ENCODE measurements around the gene SKAP1.

DNA sequence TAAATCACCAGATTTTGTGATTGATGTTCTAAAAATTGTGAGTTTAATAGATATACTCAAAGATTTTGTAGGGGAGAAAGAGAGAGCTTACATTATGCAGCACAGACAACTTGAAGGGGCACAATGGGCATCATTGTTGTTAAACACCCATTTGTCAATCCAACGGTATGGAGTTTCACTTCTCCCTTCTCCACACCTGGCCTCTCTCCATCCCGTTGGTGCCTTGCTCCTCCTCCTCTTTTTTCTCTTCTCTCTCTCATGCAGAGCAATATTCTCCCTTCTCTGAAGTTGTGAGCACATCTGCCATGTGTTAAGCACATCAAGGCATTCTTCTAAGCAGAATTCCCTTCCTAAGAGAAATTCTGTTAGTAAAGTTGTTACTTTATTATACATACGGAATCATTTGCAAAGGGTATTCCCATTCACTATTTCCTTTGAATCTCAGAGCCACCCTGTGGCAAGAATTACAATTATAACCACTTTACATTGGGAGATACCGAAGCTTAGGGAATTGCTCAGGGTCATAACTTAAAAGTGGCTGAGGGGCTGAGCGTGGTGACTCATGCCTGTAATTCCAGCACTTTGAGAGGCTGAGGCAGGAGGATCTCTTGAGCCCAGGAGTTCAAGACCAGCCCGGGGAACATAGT lies 40.5 kb upstream of the SKAP1 start:
- TF ChIP-seq POLR2AphosphoS5 (IDR thresholded peaks at IDR 0.05; ENCODE audit: low read depth, low read length) = no peak
- no peak for TF ChIP-seq POLR2A (IDR thresholded peaks at IDR 0.05; ENCODE audit: low read depth, low read length)

All from GM12892 (cell line).